HG02571 (cell line): ENCODE measurements around the gene ROBO1.

Experiments
- ATAC-seq: cut with Tn5 transposase; IDR thresholded peaks from one replicate; pipeline ENCODE4 v1.9.1; 2021; ENCODE audit warnings: mild to moderate bottlenecking, moderate library complexity; ENCODE audit not compliant: unreplicated experiment

The ROBO1 gene

DNA sequence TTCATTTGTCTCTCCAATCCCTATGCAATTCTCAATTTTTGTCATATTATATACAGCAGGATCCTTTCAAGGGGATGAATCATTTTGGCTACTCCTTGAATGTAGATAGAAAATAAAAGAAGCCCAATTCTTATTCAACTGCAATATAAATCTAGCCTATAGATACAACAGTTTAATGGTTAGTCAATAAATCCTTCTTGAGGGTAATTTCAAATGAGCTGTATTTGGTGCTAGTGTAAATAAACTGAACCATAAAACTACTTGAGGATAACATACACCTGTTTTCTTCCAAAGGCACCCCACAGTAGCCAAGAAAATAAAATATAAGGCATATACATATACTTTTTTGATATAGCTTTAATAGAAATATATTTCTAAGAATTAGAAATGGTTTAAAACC is 830.3 kb downstream of the ROBO1 start:
- no peak for ATAC-seq

DNA sequence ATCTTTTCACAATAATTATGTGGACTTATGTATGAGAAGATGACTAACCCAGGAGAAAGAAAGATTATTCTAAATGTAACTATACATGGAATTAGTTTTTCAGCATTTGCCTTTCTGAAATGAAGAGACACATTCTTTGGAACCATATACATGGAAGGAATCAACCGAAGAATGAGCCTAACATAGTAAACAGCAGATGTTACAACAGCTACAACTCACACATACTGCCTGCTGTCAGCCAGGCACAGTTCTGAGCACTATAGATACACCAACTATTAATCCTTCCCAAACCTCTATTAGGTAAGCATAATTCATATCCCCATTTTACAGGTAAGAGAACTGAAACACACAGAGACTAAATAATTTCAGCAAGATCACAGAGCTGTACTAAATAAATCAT is 840.0 kb downstream of the ROBO1 start:
- ATAC-seq, result no peak

DNA sequence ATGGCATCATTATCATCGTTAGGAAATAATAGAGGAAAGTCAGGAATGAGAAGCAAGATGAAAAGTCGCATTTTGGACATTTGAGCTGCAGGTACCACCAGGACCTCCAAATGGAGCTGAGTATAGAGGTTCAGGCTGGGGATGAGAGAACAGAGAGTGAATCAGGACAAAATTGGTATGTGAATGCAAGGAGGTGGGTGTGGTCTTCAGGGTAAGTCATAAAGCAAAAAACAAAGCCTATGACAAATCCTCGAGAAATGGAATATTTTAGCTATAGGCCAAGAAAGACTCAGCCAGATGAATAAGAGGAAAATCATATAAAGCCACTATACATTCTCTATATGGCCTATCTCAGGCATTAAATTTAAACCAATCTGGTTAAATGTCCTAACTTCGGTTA is 841.3 kb downstream of the ROBO1 start:
- no peak for ATAC-seq

DNA sequence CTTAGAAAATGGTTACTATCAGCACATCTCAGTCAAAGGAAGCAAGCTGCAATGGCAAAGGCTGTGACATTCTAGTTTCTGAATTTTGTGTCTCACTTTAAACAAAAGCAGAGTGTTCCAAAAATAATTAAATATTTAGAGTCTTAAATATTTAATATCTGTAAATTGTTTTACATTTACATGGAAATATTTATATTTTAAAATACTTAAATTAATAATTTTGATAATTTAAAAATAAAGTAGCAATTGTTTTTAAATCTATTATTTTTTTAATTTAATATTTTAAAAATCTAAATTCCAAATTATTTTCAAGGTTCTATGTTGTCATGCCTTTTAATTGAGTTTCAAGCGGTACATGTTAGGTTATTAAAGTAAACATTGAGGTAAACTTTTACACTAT is 843.1 kb downstream of the ROBO1 start:
- no peak for ATAC-seq

DNA sequence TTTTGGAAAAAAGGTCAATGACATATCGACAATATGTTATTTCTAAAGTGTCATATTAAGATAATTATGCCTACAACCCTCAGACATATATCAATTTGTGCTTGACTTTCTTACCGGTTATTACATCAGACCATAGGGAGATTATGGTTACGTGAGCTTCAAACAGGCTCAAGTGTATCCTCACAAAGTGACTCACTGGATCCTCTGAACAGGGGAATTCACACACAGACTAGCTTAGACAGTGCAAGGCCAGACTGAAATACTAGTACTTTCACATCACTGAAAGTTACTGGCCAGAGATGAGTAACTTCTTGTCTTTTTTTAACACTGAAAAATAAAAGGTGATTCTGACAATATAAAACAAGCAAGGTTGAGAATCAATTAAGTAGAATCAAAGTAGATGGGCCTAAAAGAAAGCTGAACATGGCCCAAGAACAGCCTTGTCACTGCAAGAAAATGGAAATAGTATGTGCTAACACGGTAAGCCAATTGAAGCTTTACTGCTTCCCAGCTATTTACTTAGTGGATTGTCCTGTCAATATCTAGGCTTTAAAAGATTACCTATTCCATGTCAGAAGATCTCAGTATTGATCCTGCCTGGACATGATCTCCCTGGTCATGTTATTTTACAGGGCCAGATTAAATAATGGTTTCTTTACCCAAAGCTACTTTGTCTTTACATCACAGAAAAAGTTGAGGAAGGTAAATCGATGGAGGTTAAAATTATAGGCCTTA is 848.6 kb downstream of the ROBO1 start:
- ATAC-seq, result no peak

DNA sequence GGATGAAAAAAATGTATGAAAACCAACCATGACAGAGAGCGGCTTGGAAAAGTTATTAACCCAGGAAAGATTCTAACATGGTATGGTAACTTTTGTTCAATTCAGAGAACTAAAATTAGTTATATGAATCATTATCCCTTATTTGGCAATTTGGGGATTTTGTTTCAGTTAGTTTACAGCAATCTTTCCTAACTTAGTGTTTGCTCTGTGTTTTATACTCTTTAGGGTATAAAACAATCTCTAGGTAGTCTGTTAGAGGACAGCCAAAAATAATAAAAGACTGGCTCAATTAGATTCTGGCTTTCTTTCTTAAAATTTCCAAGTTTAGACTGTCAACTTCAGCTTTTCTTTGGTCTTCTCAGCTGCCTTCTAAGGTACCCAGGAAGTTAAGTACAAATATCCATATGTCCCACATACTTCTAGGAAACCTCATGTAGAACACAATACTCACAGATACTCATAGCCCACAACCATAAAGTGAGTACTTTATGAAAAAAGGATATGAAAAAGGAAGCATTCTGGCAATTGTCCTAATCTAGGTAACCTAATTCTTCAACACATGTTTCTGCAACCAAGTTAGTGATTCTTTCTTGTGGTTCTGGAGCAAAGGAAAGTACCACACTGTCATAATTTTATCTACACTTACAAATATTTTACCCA is 849.3 kb downstream of the ROBO1 start:
- ATAC-seq, result no peak

DNA sequence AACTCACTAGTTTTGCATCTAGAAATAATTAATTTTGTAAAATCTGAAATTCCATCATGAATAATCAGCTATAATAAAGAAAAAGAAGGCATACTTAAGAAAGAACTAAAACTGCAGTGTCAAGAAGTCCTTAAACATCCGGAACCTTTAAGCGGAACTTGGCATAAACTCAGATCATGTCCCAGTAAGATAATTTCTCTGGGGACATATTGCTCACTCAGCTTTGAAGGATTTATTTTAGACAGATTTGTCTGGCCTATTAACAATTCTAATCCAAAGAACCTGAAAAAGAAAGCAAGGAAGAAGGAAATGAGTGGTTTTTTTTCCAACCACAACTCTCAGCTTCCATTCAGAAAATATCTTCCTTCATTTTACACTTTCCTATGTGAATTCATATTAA is 850.3 kb downstream of the ROBO1 start:
- no peak for ATAC-seq

DNA sequence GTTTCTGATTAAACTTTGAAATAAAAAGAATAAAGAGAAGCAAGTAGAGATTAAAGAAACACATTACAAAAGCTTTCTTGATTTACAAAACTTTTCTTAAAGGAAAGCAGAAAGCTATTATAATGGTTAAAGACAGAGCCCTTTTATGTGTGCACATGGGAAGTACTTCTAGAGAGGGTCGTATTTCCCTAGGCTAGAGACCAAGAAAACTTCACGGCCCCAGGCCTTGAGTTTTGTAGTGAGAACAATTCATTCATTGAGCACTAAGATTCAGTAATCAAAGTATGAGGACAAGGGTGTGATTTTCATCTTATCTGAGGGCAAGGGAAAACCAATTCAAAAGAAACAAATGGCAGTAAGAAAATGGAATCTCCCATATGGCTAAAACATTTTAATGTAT is 854.1 kb downstream of the ROBO1 start:
- no peak for ATAC-seq

DNA sequence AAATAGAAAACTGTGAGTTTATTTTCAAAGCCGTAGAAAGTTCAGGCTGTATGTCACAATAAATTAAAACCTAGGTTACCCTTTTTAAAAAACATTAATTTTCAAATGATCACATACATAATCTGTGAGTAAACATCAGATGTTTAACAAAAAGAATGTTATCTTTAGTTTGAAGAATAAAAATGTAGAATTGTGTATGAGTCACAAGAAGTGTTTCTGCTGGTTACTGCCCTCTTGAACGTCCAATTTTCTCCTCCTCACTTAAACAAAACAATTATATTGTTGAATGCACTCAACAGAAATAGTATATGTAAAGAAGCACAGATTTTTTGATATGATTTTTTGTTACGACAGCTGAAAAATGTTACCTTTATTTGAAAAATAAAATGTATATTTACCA is 855.1 kb downstream of the ROBO1 start:
- no peak for ATAC-seq

DNA sequence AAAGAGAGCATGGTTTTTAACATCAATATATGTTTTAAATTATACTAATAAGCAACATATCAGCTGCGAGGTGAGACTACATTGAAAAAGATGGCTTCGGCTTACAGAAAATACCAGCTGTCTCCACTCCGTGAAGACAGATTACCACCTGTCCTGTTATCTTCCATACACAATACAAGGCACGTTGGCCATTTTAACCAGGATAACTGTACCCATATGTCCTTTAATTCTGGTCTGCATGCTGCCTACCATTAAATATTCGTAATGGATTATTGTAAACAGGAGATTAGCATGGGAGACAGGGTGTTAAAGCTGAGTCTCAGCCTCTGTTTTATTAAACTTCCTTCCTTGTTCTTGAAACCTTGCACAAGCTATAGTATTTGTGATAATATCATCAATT is 855.5 kb downstream of the ROBO1 start:
- ATAC-seq, result no peak

DNA sequence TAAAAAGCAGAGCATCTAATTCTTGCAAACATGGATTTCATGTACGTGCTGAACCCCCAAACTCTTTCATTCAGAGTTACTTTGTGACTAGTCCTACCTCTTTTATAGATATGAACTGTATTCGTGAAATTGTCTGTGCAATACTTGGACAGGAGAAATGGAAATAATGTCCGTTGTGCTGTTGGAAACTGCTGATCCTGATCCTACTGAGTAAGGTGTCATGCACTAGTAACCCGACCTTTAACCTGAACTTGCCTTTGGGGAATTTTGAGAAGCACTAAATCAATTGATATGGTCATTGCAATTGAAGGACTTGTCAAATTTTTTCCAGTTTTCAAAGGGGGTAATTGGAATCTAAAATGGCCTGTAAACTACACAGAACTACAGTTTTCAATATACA is 856.4 kb downstream of the ROBO1 start:
- no peak for ATAC-seq

DNA sequence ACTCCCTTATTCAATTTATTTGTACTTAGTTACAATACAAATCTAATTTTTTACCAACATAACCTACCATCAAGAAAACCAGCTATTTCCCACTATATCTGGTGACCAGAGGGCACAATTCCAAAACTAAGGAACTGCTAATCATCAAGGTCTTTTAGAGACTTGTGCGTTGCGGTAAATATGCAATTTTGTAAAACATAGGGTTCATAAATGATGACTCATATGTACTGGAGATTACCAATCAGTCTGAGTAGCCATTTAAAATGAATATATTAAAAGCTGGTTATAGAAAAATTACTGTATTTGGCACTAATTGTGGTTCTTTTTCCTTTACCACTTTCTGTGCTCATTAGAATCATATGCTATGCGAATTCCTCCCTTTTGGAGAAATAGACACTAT is 859.6 kb downstream of the ROBO1 start:
- ATAC-seq, result no peak

DNA sequence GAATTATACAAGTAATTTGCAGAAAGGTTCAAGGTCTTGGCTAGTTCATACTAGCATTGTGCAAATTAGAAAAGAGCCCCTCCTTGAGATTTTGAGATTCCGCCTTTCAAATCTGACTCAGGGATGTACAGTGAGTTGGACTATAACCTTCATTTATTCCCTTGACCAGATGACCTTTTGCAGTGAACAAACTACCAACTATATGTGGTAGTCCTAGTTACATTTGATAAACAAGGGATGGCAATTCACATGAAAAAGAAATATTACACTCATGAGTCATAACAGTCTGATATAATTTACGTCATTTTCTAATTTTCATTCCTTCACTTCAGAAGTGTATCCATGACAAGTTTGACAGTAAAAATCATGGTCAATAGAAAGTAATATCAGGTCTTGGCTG is 860.4 kb downstream of the ROBO1 start:
- ATAC-seq, result no peak

DNA sequence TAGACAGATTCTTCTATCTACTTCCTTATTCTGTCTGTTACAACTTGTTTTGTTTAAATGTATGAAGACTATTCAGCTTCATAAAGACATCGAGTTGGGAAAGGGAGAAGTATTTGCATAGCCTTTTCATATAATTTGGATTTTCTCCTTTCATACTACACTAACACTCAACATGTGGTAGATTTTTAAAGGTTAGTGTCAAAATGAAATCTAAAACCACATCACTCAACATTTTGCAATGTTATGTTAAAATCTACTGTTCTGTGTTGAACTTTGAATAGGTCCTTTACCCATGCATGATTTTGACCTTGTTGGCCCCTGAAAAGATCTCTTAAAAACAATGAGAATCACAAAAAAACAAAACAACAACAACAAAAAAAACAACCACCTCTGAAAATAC is 860.9 kb downstream of the ROBO1 start:
- no peak for ATAC-seq

DNA sequence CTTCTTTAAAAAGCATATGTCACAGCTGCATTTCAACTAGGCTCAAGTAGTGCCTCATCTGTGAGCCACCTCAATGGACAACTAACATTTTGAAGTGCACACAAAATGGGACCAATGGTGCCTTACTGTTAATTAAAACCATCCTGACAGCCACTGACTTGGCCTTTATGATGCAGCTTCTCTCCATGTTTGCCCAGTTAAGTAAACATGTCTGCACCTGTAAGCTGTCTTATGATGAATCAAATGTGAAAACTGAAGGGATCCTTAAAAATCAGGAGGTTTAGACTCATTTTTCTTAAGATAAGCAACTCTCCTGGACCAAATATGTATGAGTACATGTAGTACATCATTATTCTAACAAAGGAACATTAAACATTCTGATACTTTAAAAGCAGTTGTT is 861.6 kb downstream of the ROBO1 start:
- ATAC-seq, result no peak

DNA sequence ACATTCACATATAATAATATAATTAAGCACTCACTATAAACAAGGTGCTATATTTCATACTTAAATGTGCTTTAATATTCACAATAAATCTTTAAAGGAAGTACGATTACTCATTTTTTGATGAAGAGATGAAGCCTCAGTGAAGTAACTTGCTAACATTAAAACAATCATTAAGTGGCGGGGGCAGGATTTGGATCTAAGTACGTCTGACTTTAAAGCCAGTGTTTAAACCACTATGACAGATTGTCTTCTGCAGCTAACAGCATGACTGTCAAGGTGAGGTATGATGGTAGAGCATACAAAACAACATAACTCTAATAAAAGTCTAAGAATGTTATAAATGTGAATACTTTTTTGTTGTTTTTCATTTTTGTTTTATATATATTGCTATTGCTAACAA is 862.1 kb downstream of the ROBO1 start:
- ATAC-seq, result no peak

DNA sequence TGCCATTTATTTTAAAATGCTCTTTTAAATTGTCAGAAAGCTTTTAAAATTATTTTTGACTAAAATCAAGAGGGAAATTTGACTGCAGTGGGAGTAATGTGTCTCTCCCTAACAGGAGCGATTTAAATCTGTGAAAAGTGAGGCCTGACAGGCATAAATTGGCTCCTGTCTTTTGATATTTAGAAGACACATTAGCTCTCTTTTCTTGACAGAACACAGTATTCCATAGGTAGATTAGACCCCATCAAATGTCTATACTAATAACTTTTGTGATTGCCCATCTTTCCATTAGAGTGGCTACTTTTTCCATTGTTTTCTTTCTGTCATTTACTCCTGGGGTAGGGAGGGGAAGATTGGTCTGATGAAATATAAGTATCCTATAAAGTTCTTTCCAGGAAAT is 866.3 kb downstream of the ROBO1 start:
- no peak for ATAC-seq

DNA sequence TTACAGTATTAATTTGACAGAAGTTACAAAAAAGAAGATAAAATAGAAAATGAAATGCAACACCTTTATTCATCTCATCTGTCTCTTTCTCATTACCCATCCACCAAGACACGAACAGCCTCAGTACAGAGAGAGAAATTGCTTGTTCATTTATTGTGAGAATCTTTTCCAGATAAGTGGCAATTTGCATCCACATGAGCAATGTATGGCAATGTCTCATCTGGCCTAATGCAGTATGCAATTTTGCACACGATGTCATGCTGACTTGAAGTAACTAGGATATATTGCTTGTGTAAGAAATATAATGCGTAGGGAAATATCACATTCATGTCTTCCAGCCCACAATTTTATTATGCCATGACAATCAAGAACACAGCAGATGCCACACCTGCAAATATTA is 866.9 kb downstream of the ROBO1 start:
- no peak for ATAC-seq

DNA sequence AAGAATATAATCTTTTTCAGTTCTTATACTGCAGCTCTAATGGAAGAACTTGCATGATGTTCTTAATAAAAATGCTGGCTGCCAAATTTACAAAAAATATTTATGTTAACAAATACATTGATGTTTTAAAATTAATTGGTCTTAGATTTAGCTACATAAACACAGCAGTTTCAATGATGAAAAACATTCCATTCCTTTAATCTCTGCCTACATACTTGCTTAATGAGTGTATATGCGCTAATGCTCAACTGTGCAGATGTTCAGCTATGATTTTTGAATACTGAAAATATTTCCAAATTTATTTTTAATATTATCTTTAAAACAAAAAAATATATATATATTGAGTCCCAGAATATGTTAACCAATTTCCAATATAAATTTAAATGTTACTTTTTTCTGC is 867.4 kb downstream of the ROBO1 start:
- no peak for ATAC-seq

DNA sequence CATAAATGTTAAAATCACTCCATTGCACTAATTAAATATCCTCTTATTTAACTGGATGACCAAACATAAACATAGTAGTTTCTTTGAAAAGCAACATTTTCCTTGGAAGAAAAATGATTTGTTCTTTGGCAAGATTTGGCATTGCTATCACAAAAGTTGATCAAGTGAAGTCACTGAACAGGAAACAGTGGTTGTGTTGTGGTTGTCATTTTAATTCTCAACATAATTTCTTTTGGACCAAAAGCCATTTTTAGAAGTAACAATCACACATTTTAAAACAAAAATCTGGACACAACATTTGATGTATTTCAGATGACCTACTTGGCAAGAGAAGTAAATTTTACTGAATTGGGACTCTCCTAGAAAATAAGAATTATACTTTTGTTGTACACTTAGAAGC is 872.3 kb downstream of the ROBO1 start:
- no peak for ATAC-seq

DNA sequence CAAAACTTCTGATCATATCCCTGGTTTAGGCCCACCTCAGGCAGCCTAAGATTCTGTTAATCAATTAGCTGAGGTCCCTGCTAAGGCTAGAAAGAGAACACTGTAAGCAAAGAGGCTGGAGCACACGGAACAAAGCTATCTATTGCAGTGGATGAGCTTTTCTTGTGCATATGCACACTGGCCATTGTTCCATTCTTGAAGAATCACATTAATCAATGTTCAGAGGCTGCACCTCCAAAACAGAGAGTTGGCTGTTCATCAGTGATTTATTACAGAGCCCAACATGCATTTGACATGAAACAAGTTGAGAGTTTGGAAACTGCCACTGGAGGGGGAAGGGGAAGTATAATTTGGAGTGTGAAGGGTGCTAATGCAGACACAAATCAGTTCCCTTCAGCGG is 873.0 kb downstream of the ROBO1 start:
- ATAC-seq, result no peak

DNA sequence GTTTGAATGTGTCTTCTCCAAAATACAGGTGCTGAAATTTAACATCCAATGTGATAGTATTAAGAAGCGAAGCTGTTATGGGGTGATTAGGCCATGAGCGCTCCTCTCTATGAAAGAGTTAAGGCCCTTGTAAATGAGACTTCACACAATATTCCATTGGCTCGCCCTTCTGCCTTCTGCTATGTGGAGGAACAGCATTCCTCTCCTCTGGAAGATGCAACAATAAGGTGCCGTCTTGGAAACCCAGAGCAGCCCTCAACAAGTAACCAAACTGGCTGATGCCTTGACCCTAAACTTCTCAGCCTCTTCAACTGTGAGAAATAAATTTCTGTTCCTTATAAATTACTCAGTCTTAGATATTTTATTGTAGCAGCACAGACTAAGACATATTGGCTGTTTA is 874.6 kb downstream of the ROBO1 start:
- no peak for ATAC-seq

DNA sequence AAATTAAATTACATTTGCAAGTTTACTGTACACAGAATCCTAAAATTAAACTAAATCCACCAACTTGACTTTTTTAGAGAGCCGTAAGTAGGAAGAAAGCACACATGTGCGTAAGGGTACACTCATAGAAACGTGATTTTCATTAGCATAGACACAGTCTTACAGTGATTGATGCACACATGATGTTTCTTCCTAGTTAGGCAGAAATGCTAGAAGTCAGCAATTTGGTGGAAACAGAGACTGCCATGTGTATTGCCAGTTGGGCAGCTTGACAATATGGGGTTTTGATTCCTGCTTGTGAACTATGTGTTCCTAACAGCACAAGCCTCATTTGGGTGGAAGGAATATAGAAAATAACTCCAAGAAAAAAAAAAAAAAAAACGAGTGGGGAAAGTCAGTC is 878.5 kb downstream of the ROBO1 start:
- ATAC-seq, result no peak
